ENCODE results near the gene NIN.

- TF ChIP-seq CTCF (IDR thresholded peaks at IDR 0.05) (no peak), POLR2A (IDR thresholded peaks at IDR 0.05) (no peak)
These were observed 22.9 kb upstream of the NIN start for GRCh38 chr14:50853891-50854290.
